ENCODE data around the gene KLHDC1. TPM values are rescaled to one million over a fixed set of nuclear protein-coding genes. Genes with fewer than 3 reads are reported as not detected.

KLHDC1 gene
- total RNA-seq, 2 experiments from 2014 or later: 0.25 TPM; not detected in 1

GRCh38 chr14:49796025-49796424 is 103.1 kb downstream of the KLHDC1 start:
- Histone ChIP-seq H3K4me3 (ENCODE audit: low read depth, low read length, poor library complexity, severe bottlenecking) (no peak overlapping the region), H3K79me2 (ENCODE audit: insufficient read depth, low read depth, low read length) (no peaks in the 10 kb centered on the region), H2AFZ (ENCODE audit: low read length) (no peak overlapping the region), H3K9me3 (ENCODE audit: low read length) (no peaks in the 10 kb centered on the region), H3K4me1 (ENCODE audit: insufficient read depth, low read length, poor library complexity, severe bottlenecking) (no peaks in the 10 kb centered on the region), H3K9me2 (ENCODE audit: insufficient read depth, low read length) (no peaks in the 10 kb centered on the region), H3K4me2 (ENCODE audit: low read length) (no peak overlapping the region), H3K36me3 (ENCODE audit: insufficient read depth, low read length) (peaks cover 98% of the 10 kb centered on the region), H3K27ac (ENCODE audit: low read depth, low read length, poor library complexity, severe bottlenecking) (no peak overlapping the region), H4K20me1 (ENCODE audit: insufficient read depth, low read length) (no peaks in the 10 kb centered on the region)
- ChIA-PET CTCF (ENCODE audit: unreplicated experiment) (no interaction called here), POLR2A (interaction anchor here (1.4 kb wide), 1 partner anchor 15 kb away, joined by 6 read pairs; no protein-coding TSS in a partner anchor)
- TF ChIP-seq CTCF (conservative IDR thresholded peaks at IDR 0.05; ENCODE audit: low read length) (no peak), EZH2phosphoT487 (IDR thresholded peaks at IDR 0.05; ENCODE audit: borderline replicate concordance, low read depth, low read length) (no peak)
- DNase-seq (ENCODE audit: low spot score): no peak
- intact Hi-C loops (cut with micrococcal nuclease; ENCODE audit: unreplicated experiment): no loop called here
- no TSS peak for BruUV-seq (replicated peaks)

Small RNA genes within 50 kb of the gene (small RNA-seq; reads per million reads assigned to genes)
- gene RNU6ATAC30P: not detected

Other genes starting within 250 kb of the KLHDC1 start
- 3,800 and 6,504 TPM in 2 replicates for gene RPS29, start 106.7 kb upstream of the KLHDC1 start, total RNA-seq (2014; rRNA removed; shearing (Covaris generic))
- gene RPS29, start 106.7 kb upstream of the KLHDC1 start, total RNA-seq (2022): 2,010 and 2,518 TPM in 2 replicates
- gene LRR1, start 94.2 kb upstream of the KLHDC1 start, total RNA-seq (2014; rRNA removed; shearing (Covaris generic)): 83.4 and 89.8 TPM in 2 replicates
- gene LRR1, start 94.2 kb upstream of the KLHDC1 start, total RNA-seq (2022): 73.0 and 80.3 TPM in 2 replicates
- gene RPL36AL, start 72.5 kb upstream of the KLHDC1 start, total RNA-seq (2014; rRNA removed; shearing (Covaris generic)): 257 and 441 TPM in 2 replicates
- gene RPL36AL, start 72.5 kb upstream of the KLHDC1 start, total RNA-seq (2022): 306 and 313 TPM in 2 replicates
- gene MGAT2, start 72.3 kb upstream of the KLHDC1 start, total RNA-seq (2014; rRNA removed; shearing (Covaris generic)): 79.3 and 83.5 TPM in 2 replicates
- 70.0 and 71.7 TPM in 2 replicates for gene MGAT2, start 72.3 kb upstream of the KLHDC1 start, total RNA-seq (2022)
- 14.7 and 17.2 TPM in 2 replicates for gene DNAAF2, start 57.9 kb upstream of the KLHDC1 start, total RNA-seq (2014; rRNA removed; shearing (Covaris generic))
- 9.7 and 11.6 TPM in 2 replicates for gene DNAAF2, start 57.9 kb upstream of the KLHDC1 start, total RNA-seq (2022)
- gene POLE2, start 4.9 kb upstream of the KLHDC1 start, total RNA-seq (2014; rRNA removed; shearing (Covaris generic)): 26.3 and 28.6 TPM in 2 replicates
- gene POLE2, start 4.9 kb upstream of the KLHDC1 start, total RNA-seq (2022): 30.3 and 36.8 TPM in 2 replicates
- gene KLHDC2, start 75.0 kb downstream of the KLHDC1 start, total RNA-seq (2014; rRNA removed; shearing (Covaris generic)): 55.7 and 68.0 TPM in 2 replicates
- gene KLHDC2, start 75.0 kb downstream of the KLHDC1 start, total RNA-seq (2022): 53.7 and 64.9 TPM in 2 replicates
- 63.2 and 71.3 TPM in 2 replicates for gene NEMF, start 159.7 kb downstream of the KLHDC1 start, total RNA-seq (2014; rRNA removed; shearing (Covaris generic))
- gene NEMF, start 159.7 kb downstream of the KLHDC1 start, total RNA-seq (2022): 67.5 and 79.4 TPM in 2 replicates
- gene ARF6, start 200.0 kb downstream of the KLHDC1 start, total RNA-seq (2014; rRNA removed; shearing (Covaris generic)): 47.6 and 51.0 TPM in 2 replicates
- gene ARF6, start 200.0 kb downstream of the KLHDC1 start, total RNA-seq (2022): 69.1 and 73.0 TPM in 2 replicates